HCT116 (cell line): Measurements from ENCODE around the gene DENND1A.

Source experiments
- EZH2 ChIP-seq: fragments of 200-600 bp; sonication (generic); IDR thresholded peaks from 2 replicates; pipeline ENCODE4 v1.6.1; 2017; ENCODE audit warnings: antibody characterized with exemption, mixed run types
- EZH2phosphoT487 ChIP-seq: fragments of 200-600 bp; IDR thresholded peaks from 2 replicates; pipeline ENCODE4 v1.6.1; 2018; ENCODE audit warnings: antibody characterized with exemption, borderline replicate concordance
- FOSL1 ChIP-seq: IDR thresholded peaks from 2 replicates; pipeline ENCODE4 v1.6.1; 2012; ENCODE audit warnings: low read depth
- POLR2A ChIP-seq: IDR thresholded peaks from 2 replicates; pipeline ENCODE4 v1.7.0; 2011; ENCODE audit warnings: borderline replicate concordance; ENCODE audit not compliant: insufficient read depth, insufficient read length; ENCODE audit errors: extremely low read depth
- POLR2AphosphoS5 ChIP-seq: IDR thresholded peaks from 2 replicates; pipeline ENCODE4 v1.6.1; 2011; ENCODE audit warnings: mild to moderate bottlenecking, low read depth, low read length, moderate library complexity
- REST ChIP-seq: IDR thresholded peaks from 2 replicates; pipeline ENCODE4 v1.6.1; 2012; ENCODE audit warnings: low read depth
- SIN3A ChIP-seq: IDR thresholded peaks from 2 replicates; pipeline ENCODE4 v1.6.1; 2012; ENCODE audit warnings: low read depth
- YY1 ChIP-seq: IDR thresholded peaks from 2 replicates; pipeline ENCODE4 v1.6.1; 2011; ENCODE audit warnings: low read length, low read depth, moderate library complexity, mild to moderate bottlenecking; ENCODE audit not compliant: insufficient replicate concordance; ENCODE audit errors: extremely low read depth
- TF ChIP-seq, protein P1 (sequence below): IDR thresholded peaks from 2 replicates; pipeline ENCODE4 v1.6.1; 2012
- TF ChIP-seq, protein P2 (sequence below), 3 experiments: fragments of 200-600 bp in 1 of 3; sonication (generic) in 1 of 3; IDR thresholded peaks in 2 of 3; conservative IDR thresholded peaks in 1 of 3; 2 replicates each; pipeline ENCODE4 v1.5.1; 2012 to 2017; ENCODE audit warnings: low read depth in 2 of 3, low read length in 2 of 3, antibody characterized with exemption in 1 of 3, borderline replicate concordance in 1 of 3, control low read depth in 1 of 3, mild to moderate bottlenecking in 1 of 3, mixed read lengths in 1 of 3, mixed run types in 1 of 3, moderate library complexity in 1 of 3; ENCODE audit not compliant: insufficient read depth in 1 of 3

GRCh38 chr9:123568691-123569688 lies 360.9 kb downstream of the DENND1A start:
- TF ChIP-seq EZH2phosphoT487 = no peak
- TF ChIP-seq REST = no peak
- TF ChIP-seq, protein P1, sequence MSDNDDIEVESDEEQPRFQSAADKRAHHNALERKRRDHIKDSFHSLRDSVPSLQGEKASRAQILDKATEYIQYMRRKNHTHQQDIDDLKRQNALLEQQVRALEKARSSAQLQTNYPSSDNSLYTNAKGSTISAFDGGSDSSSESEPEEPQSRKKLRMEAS = no peak
- TF ChIP-seq, protein P2, sequence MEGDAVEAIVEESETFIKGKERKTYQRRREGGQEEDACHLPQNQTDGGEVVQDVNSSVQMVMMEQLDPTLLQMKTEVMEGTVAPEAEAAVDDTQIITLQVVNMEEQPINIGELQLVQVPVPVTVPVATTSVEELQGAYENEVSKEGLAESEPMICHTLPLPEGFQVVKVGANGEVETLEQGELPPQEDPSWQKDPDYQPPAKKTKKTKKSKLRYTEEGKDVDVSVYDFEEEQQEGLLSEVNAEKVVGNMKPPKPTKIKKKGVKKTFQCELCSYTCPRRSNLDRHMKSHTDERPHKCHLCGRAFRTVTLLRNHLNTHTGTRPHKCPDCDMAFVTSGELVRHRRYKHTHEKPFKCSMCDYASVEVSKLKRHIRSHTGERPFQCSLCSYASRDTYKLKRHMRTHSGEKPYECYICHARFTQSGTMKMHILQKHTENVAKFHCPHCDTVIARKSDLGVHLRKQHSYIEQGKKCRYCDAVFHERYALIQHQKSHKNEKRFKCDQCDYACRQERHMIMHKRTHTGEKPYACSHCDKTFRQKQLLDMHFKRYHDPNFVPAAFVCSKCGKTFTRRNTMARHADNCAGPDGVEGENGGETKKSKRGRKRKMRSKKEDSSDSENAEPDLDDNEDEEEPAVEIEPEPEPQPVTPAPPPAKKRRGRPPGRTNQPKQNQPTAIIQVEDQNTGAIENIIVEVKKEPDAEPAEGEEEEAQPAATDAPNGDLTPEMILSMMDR (IDR thresholded peaks at IDR 0.05 in 2 of 3, conservative IDR thresholded peaks at IDR 0.05 in 1 of 3; ENCODE audit: borderline replicate concordance in 1 of 3, insufficient read depth in 1 of 3, low read depth in 2 of 3, low read length in 2 of 3) = no peak
- no peak for TF ChIP-seq POLR2A
- TF ChIP-seq YY1 = no peak
- no peak for TF ChIP-seq EZH2
- no peak for TF ChIP-seq POLR2AphosphoS5
- no peak for TF ChIP-seq SIN3A
- TF ChIP-seq FOSL1 = no peak
